RPMI8226 (cell line): ENCODE measurements around the gene HS6ST3.
A peak's percentile ranks its signal among the peaks of the same experiment; 100 is the strongest.
"Not testable (repeated sequence)": the region's sequence is repeated elsewhere in the genome, so short reads cannot be mapped to it uniquely, and the experiment has no call there.

Experiments used
- DNase-seq: peaks from one replicate; pipeline ENCODE4 v3.0.0-alpha.2; 2015

HS6ST3 gene

GRCh38 chr13:96749825-96750224 is 659.9 kb downstream of the HS6ST3 start:
- no peak for DNase-seq

DNA sequence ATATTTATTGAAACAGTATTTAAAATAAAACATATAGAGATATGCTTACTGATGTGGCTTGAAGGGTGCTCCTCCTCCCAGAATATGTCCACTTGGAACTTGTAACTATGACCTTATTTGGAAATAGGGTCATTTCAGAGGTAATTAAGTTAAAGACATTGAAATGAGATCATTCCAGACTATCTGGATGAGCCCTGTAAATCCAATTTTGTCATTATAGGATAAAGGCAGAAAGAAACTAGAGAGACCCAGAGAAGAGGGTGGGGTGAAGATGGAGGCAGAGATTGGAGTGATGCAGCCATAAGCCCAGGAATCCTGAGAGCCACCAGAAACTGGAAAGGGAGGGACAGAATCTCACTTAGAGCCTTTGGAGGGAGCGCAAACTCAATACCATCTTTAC is 661.2 kb downstream of the HS6ST3 start:
- no peak for DNase-seq

GRCh38 chr13:96762876-96763275 is 673.0 kb downstream of the HS6ST3 start:
- no peak for DNase-seq

DNA sequence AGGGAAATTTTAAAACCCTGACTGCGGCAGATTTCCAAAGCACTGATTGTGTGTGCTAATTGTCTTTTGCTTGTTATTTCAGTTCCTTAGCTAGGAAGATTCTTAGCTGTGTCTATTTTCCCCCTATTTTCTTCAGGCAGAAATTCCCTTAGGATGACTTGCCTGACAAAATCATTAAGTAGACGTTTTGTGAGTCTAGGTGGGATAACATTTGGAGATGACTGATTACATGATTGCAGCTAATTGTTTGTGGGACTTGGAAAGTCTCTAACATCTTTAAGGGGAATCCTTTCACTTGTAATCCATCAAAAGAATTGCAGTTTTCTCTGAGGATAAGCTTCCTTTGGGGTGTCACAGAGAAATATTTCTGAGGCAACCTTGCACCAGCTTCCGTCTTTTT is 676.4 kb downstream of the HS6ST3 start:
- DNase-seq, result no peak

GRCh38 chr13:96768524-96768923 is 678.6 kb downstream of the HS6ST3 start:
- no peak for DNase-seq

DNA sequence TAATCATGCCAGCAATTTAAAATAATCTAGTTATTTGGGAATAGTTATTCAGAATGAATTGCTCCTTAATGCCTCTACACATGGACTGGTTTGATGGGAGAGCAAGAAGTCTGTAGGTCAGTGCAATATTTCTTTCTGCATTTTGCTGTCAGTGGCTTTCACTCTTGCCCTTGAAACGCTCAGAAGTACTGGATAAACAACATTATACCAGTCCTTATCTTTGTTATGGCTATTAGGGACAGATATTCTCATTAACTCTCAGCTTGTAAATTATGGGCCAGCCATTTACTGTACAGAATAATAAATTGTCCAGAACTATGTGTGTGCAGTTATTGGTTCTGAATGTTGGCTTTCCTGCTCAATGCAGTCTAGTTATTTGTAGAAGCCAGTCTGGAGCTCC is 680.0 kb downstream of the HS6ST3 start:
- no peak for DNase-seq

GRCh38 chr13:96771486-96772367 is 681.8 kb downstream of the HS6ST3 start:
- peak; percentile 79 for DNase-seq

- no peak for DNase-seq
Measured at GRCh38 chr13:96772426-96772825, 682.5 kb downstream of the HS6ST3 start.

- not testable (repeated sequence) for DNase-seq
Measured at GRCh38 chr13:96778302-96778701, 688.4 kb downstream of the HS6ST3 start.

- no peak for DNase-seq
Measured at GRCh38 chr13:96779691-96780090, 689.8 kb downstream of the HS6ST3 start.

DNA sequence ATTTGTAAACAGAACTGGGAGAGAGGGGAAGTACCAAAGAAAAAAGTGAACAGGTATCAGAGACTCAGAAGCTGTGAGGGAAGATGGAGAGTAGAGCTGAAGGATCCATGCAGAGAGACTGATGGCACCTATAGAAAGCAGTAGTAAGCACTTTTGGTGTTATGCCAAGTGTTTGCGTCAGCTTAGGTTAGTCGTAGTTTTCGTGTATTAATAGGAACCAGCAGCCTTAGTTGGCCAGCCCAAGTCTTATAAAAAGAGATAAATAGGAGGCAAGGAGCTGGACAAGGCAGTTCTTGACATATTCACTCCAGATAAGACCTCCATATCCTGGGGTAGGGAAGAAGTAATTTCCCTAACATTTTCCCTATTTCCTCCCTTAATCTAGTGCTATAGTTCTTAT is 690.2 kb downstream of the HS6ST3 start:
- peak; percentile 55 for DNase-seq

DNA sequence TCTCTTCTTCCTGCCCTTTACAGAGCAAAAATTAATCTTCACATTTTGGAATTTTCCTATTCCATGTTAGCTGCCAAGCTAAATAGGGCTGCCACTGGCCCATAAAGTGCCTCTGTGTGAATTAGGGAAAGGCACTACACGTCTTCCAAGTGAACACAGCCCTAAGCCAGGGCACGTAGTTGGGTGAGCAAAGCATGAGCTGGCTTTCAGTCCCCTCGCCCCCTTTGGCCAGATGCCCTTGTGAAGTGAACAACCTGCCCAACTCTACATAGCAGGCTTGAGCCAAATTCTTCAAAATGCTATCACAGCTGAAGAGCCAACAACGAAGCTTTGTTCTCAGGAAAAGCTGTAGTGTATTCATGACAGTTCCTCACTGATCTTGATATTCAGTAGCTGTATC is 691.2 kb downstream of the HS6ST3 start:
- no peak for DNase-seq

DNA sequence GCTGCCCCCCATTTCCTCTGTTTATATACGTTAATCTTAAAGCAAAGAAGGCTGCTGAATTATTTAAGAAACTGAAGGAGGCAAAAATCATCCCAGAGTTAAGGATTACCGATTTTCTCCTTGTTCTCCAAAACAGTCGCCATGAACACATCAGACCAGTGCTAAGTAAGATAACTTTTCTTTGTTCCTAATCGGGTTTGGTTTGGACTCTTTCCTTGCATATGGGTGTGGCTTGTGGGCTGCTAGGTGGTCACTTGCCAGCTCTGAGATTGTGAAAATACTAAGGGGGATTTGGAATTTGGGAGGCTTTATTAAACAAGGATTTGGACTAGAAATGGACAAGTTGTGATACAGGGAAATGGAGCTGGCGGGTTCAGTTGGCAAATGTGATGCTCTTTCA is 692.3 kb downstream of the HS6ST3 start:
- DNase-seq, result no peak

- DNase-seq, result no peak
Measured at GRCh38 chr13:96783057-96783456, 693.1 kb downstream of the HS6ST3 start.

DNA sequence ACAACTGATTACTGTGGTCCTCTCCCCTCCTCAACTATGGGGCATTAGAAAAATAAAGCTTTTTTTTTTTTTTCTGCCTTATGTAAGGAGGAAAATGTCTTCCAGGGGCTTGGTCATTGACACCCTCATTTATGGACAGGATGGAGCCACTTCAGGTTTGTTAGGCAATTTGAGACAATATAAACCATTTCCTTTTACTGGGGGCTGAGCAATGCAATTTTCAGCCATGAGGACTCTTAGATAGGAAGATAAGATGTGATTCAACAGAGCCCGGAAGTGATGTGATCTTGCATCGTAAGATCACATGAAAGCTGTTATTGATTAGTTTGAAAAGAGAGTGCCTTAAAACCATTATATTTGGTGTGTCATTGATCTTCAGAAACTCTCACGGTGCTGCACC is 693.6 kb downstream of the HS6ST3 start:
- no peak for DNase-seq

DNA sequence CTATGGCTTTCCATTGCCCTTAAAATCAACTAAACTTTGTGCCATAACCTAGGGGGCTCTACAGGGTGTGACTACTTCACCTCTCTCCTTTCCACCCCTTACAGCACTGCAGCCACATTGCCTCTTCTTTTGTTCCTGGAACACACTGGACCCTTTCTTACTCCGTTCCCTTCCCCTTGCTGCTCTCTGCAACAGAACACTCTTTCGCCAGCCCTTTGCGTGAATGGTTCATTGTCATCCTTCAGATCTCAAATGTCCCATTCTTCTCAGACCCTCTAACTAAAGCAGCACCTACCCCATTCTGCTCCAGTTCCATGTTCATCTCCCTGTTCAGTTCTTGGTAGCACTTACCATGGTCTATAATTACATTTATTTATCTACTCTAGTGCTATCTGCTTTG is 696.1 kb downstream of the HS6ST3 start:
- DNase-seq, result no peak

DNA sequence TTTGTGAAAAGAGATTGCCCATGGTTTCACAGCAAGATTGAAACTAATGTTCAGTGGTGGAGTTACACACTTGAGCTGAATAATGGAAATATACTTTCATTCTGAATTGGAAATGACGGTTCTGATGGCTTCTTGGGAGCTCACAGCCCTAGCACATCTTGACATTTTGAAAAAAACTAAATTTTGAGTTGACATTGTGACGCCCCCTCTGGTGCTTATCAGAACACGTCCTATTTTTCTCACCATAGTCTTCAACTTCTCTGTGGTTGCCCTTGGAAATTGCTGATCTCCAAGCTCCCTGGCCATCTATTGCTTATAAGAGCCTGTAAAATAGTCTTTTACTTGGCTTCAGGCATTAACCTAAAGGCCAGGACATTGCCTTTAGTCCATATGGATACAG is 702.3 kb downstream of the HS6ST3 start:
- DNase-seq, result no peak

GRCh38 chr13:96792736-96793403 is 703.0 kb downstream of the HS6ST3 start:
- DNase-seq, result peak; percentile 72

- no peak for DNase-seq
Measured at GRCh38 chr13:96793404-96793755, 703.5 kb downstream of the HS6ST3 start.

- no peak for DNase-seq
Measured at GRCh38 chr13:96794669-96795068, 704.8 kb downstream of the HS6ST3 start.

DNA sequence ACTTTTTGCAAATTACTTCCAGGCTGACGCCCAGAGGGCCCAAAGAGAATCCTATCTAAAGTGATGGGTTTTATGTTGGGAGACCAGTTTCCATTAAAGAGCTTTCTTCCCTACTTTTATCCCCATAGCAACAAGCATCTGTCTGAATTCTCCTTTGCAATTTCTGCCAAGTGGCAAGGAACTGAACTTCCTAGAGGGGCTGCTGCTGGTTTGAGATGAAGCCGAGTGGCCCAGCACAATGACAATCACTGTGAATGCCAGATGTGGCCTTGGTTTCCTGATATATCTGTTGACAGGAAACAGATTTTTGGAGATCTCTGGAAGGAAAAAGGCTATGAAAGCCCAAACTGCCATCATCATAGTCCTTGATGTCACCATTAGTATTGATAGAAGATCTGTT is 705.8 kb downstream of the HS6ST3 start:
- no peak for DNase-seq

GRCh38 chr13:96796091-96796633 is 706.3 kb downstream of the HS6ST3 start:
- DNase-seq, result no peak

DNA sequence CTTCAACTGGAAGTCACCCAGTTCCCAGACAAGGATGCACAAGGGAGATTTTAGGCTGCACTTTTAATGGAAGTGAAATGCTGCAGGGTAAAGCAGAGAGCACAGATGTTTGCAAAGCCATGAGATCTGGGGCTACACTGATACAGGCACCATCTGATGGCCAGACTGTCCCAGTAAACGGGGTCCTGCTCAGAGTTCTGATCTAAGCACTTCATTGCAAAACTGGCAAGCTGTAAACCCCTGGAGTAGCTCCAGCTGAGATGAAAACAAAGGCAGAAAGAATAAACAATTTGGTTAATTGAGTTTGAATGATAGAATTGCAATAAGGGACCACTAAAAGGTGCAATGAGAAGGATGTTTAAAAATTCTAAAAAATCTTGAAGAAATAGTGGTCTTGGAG is 707.2 kb downstream of the HS6ST3 start:
- DNase-seq, result no peak

DNA sequence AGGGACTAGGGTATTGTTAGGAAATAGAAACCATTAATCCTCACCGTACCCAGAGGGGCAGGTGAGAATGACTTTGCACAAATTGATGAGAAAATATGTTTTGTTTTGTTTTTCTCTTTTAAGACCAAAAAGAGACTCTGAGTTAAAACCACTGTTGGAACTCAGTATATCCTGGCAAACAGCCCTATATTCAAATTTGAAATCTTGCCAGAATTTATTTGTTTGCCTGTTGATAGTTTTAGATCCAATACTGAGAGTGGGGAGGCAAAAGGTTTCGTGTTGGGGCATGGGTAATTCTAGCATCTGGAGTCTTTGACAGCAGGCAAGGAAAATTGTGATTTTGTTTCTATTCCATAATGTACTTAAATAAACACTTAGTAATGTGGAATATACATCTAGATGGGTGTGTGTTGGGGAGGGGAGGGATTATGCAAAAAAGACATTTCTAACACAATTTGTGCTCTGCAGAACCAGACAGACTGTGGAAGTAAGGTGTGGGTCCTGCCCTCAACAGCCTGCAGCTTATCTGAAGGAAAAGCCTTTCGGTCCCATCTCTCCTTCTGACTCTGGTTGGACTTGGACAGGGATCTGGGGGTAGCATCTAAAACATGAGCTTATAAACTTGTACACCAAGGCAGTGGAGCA is 713.7 kb downstream of the HS6ST3 start:
- no peak for DNase-seq
